Natural killer cell (primary cell): ENCODE measurements around the gene C1orf167. TPM values are rescaled to one million over a fixed set of nuclear protein-coding genes. Genes with fewer than 3 reads are reported as not detected.

Source experiments
- ATAC-seq, 3 donors: fragments of 150-1000 bp in 2 of 3; fragments of 200-7000 bp in 1 of 3; cut with Tn5 transposase; 1 replicate in 1 of 3; 2 replicates in 2 of 3; pipeline ENCODE4 v1.10.0; 2021; ENCODE audit warnings: mild to moderate bottlenecking in 2 of 3, moderate library complexity in 2 of 3
- DNase-seq, 2 donors: peaks; one replicate each; pipeline versions ENCODE4 v3.0.0 to v3.0.0-alpha.2; 2013 to 2021; ENCODE audit warnings: mixed read lengths in 1 of 2
- H3K27ac ChIP-seq: one replicate; pipeline ENCODE4 v1.5.1; 2013; ENCODE audit warnings: mild to moderate bottlenecking, low read length
- H3K27me3 ChIP-seq: one replicate; pipeline ENCODE4 v1.6.1; 2013; ENCODE audit warnings: low read length; ENCODE audit not compliant: control insufficient read depth, insufficient read depth
- H3K36me3 ChIP-seq: one replicate; pipeline ENCODE4 v1.6.1; 2013; ENCODE audit warnings: low read length; ENCODE audit not compliant: control insufficient read depth, insufficient read depth
- H3K4me1 ChIP-seq: one replicate; pipeline ENCODE4 v1.6.1; 2013; ENCODE audit warnings: low read length; ENCODE audit not compliant: control insufficient read depth, insufficient read depth
- H3K4me3 ChIP-seq: one replicate; pipeline ENCODE4 v1.5.1; 2013; ENCODE audit warnings: low read length
- H3K9me3 ChIP-seq: one replicate; pipeline ENCODE4 v1.6.1; 2013; ENCODE audit warnings: low read length; ENCODE audit not compliant: control insufficient read depth, insufficient read depth
- H3K27ac Mint-ChIP-seq, 2 donors: one replicate each; pipeline ENCODE4 v1.8.0; 2022; ENCODE audit warnings: mild to moderate bottlenecking in 2 of 2, mixed read lengths in 2 of 2, moderate library complexity in 1 of 2
- H3K27me3 Mint-ChIP-seq, 2 donors: one replicate each; pipeline ENCODE4 v1.8.0; 2022; ENCODE audit warnings: low read depth in 2 of 2, mixed read lengths in 2 of 2
- H3K36me3 Mint-ChIP-seq: one replicate; pipeline ENCODE4 v1.8.0; 2022; ENCODE audit warnings: mixed read lengths
- H3K4me1 Mint-ChIP-seq, 2 donors: one replicate each; pipeline ENCODE4 v1.8.0; 2022; ENCODE audit warnings: mixed read lengths in 2 of 2
- H3K4me3 Mint-ChIP-seq: one replicate; pipeline ENCODE4 v1.8.0; 2022; ENCODE audit warnings: mild to moderate bottlenecking, moderate library complexity, mixed read lengths
- H3K9me3 Mint-ChIP-seq, 2 donors: one replicate each; pipeline ENCODE4 v1.8.0; 2022; ENCODE audit warnings: mixed read lengths in 2 of 2
- WGBS: methylation state at CpG from one replicate; pipeline ENCODE4 v1.1.7; 2013; ENCODE audit warnings: missing lambda C conversion rate; ENCODE audit not compliant: insufficient coverage; 5-methylcytosine and 5-hydroxymethylcytosine counted together
- intact Hi-C: fragments of 100-400 bp; cut with micrococcal nuclease; formaldehyde crosslinking; loops from one replicate; pipeline ENCODE4 v1.14.2; 2022
- total RNA-seq, 4 donors: library from RNA; stranded (reverse); fragments of 120-200 nt in 1 of 4; gene quantifications; one replicate each; pipeline versions ENCODE4 v1.2.3 to v1.2.4, GENCODE V29; 2013 to 2022
- TF ChIP-seq, protein P1 (sequence below): fragments of 200-600 bp; IDR thresholded peaks from one replicate; pipeline ENCODE4 v1.8.0; 2022; ENCODE audit warnings: antibody characterized with exemption

Gene C1orf167
- total RNA-seq, 3 donors from 2014 or later (not counting 1 experiment from before 2014, with no cell fraction given): 0.15 TPM; not detected in 2

DNA sequence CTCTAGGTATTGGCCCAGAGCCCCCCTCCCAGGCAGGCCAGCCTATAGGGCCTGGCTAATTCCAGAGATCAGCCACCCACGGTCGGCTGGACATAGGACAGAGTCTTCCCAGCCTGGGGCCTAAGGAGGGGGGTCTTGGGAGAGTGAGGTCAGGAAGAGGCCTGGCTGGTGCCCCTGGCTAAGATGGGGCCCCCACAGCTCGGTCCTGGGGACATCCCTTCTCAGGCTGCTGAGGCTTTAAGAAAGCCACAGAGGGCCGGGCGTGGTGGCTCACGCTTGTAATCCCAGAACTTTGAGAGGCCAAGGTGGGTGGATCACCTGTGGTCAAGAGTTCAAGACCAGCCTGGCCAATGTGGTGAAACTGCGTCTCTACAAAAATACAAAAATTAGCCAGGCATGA lies 2.5 kb downstream of the C1orf167 start:
- no peak overlapping the region for H3K27ac Mint-ChIP-seq
- intact Hi-C loops: no loop called here
- no peaks in the 10 kb centered on the region for H3K36me3 ChIP-seq
- H3K36me3 Mint-ChIP-seq: no peaks in the 10 kb centered on the region
- no peak overlapping the region for H3K27ac ChIP-seq
- H3K4me3 Mint-ChIP-seq: no peak overlapping the region
- H3K9me3 ChIP-seq: no peaks in the 10 kb centered on the region
- 77% methylated on average over 7 of the region's 7 CpGs for WGBS
- peaks cover 8 to 10% of the 10 kb centered on the region in 2 donors for H3K27me3 Mint-ChIP-seq
- H3K4me1 Mint-ChIP-seq: peaks cover 0 to 15% of the 10 kb centered on the region in 2 donors
- H3K27me3 ChIP-seq: peaks cover 2% of the 10 kb centered on the region
- DNase-seq (no peak), ATAC-seq (no peak)
- H3K4me3 ChIP-seq: no peak overlapping the region
- no peaks in the 10 kb centered on the region for H3K9me3 Mint-ChIP-seq
- TF ChIP-seq, protein P1, sequence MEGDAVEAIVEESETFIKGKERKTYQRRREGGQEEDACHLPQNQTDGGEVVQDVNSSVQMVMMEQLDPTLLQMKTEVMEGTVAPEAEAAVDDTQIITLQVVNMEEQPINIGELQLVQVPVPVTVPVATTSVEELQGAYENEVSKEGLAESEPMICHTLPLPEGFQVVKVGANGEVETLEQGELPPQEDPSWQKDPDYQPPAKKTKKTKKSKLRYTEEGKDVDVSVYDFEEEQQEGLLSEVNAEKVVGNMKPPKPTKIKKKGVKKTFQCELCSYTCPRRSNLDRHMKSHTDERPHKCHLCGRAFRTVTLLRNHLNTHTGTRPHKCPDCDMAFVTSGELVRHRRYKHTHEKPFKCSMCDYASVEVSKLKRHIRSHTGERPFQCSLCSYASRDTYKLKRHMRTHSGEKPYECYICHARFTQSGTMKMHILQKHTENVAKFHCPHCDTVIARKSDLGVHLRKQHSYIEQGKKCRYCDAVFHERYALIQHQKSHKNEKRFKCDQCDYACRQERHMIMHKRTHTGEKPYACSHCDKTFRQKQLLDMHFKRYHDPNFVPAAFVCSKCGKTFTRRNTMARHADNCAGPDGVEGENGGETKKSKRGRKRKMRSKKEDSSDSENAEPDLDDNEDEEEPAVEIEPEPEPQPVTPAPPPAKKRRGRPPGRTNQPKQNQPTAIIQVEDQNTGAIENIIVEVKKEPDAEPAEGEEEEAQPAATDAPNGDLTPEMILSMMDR: no peak
- H3K4me1 ChIP-seq: peaks cover 6% of the 10 kb centered on the region

DNA sequence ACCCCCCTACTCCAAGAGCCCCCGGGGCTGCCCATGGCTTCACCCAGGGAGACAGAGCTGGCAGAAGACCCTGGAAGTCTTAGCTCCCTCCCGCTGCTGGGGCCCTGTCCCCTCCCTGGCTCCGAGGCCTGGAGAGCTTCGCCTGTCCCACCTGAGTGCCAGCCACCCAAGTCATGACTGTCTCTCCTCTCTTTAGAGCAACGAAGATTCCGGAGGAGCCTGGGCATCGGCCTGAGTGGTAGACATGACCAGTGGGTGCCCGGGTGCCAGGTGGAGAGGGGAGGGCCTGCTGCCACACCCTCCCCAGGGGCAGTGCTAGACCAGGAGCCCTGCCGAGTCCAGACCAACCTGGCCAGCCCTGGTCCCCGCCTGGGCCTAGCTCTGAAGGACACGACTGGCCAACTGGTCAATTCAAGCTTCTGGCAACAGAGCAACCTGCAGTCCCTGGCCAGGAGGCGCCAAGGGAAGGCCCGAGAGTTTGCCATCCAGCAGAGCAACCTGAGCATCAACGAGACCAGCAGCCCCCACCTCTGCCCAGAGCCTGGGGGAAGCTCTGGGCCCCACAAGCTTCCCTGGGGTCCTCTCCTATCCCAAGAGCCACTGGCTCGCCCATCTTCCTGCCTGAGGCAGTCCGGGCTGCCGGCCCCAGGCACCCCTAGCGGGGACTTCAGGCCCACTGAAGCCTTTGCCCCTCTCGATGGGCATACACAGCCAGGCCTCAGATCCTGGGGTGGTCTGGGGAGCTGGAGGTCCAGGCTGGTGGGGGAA lies 3.9 kb downstream of the C1orf167 start:
- WGBS: 85% methylated on average over 19 of the region's 19 CpGs
- no peak overlapping the region for H3K27ac ChIP-seq
- H3K4me3 ChIP-seq: no peak overlapping the region
- Mint-ChIP-seq H3K27me3 (peaks cover 7 to 10% of the 10 kb centered on the region in 2 donors), H3K4me3 (no peak overlapping the region), H3K9me3 (no peaks in the 10 kb centered on the region), H3K36me3 (no peaks in the 10 kb centered on the region), H3K4me1 (peaks cover 0 to 15% of the 10 kb centered on the region in 2 donors), H3K27ac (no peak overlapping the region)
- peaks cover 6% of the 10 kb centered on the region for H3K4me1 ChIP-seq
- ATAC-seq (no peak), DNase-seq (no peak)
- intact Hi-C loops: no loop called here
- TF ChIP-seq, protein P1: no peak
- H3K9me3 ChIP-seq: no peaks in the 10 kb centered on the region
- peaks cover 2% of the 10 kb centered on the region for H3K27me3 ChIP-seq
- H3K36me3 ChIP-seq: no peaks in the 10 kb centered on the region

DNA sequence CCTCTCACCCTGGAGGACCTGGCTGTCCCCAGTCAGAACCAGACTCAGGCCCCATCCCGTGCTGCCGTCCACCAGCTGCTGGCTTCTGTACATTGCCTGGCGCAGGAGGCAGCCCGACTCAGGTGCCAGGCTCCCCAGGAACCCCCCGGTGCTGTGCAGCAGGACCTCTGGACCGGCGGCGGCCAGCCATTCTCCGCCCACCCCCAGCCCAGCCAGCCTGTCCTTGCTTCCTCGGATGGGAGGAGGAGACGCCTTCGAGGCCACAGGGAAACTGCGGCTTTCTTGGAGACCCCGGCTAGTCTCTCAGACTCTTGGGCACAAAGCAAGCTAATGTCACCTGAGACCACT lies 4.4 kb downstream of the C1orf167 start:
- Histone ChIP-seq H3K4me1 (peaks cover 6% of the 10 kb centered on the region), H3K9me3 (no peaks in the 10 kb centered on the region), H3K27ac (no peak overlapping the region), H3K36me3 (no peaks in the 10 kb centered on the region), H3K4me3 (no peak overlapping the region), H3K27me3 (peaks cover 2% of the 10 kb centered on the region)
- intact Hi-C loops: no loop called here
- 91% methylated on average over 14 of the region's 14 CpGs for WGBS
- Mint-ChIP-seq H3K36me3 (no peaks in the 10 kb centered on the region), H3K27ac (no peak overlapping the region), H3K4me3 (no peak overlapping the region), H3K27me3 (peaks cover 1 to 5% of the 10 kb centered on the region in 2 donors), H3K4me1 (peaks cover 0 to 15% of the 10 kb centered on the region in 2 donors), H3K9me3 (no peaks in the 10 kb centered on the region)
- ATAC-seq (no peak), DNase-seq (no peak)
- TF ChIP-seq, protein P1: no peak
